K562 (cell line): Measurements from ENCODE around the gene DNAJB2. TPM values are rescaled to one million over a fixed set of nuclear protein-coding genes. Genes with fewer than 3 reads are reported as not detected.

ENCODE experiments used
- AFF1 ChIP-seq, 2 experiments: fragments of 450-650 bp; IDR thresholded peaks; 2 replicates each; pipeline ENCODE4 v1.6.1; 2018; ENCODE audit warnings: mild to moderate bottlenecking in 2 of 2, low read depth in 1 of 2; ENCODE audit not compliant: partially characterized antibody in 2 of 2
- CSDE1 ChIP-seq, 2 experiments: fragments of 450-650 bp; IDR thresholded peaks; 2 replicates each; pipeline ENCODE4 v1.6.1; 2016; ENCODE audit warnings: mild to moderate bottlenecking in 1 of 2
- CTBP1 ChIP-seq: fragments of 450-650 bp; IDR thresholded peaks from 2 replicates; pipeline ENCODE4 v1.6.1; 2016; ENCODE audit warnings: borderline replicate concordance
- CTCF ChIP-seq, 3 experiments: IDR thresholded peaks in 2 of 3; conservative IDR thresholded peaks in 1 of 3; 2 replicates each; pipeline ENCODE4 v1.5.1; 2011 to 2012; ENCODE audit warnings: low read length in 3 of 3, mild to moderate bottlenecking in 3 of 3, control low read depth in 2 of 3, improper control_type of control experiment in 1 of 3, inconsistent platforms in 1 of 3, low read depth in 1 of 3, mixed read lengths in 1 of 3, moderate library complexity in 1 of 3; ENCODE audit not compliant: insufficient read depth in 2 of 3
- DACH1 ChIP-seq: fragments of 450-650 bp; IDR thresholded peaks from 2 replicates; pipeline ENCODE4 v1.6.1; 2018; ENCODE audit not compliant: partially characterized antibody
- DEAF1 ChIP-seq: fragments of 450-650 bp; formaldehyde crosslinking; IDR thresholded peaks from 2 replicates; pipeline ENCODE4 v1.4.0; 2020; ENCODE audit warnings: mild to moderate bottlenecking, moderate library complexity
- FOXP1 ChIP-seq: sonication (generic); formaldehyde crosslinking; IDR thresholded peaks from 2 replicates; pipeline ENCODE4 v1.8.0; 2022; ENCODE audit warnings: mild to moderate bottlenecking, missing genetic modification reagents
- MBD2 ChIP-seq: sonication (generic); IDR thresholded peaks from 2 replicates; pipeline ENCODE4 v1.6.1; 2016; ENCODE audit warnings: low read depth, borderline replicate concordance
- RBFOX2 ChIP-seq: fragments of 200-400 bp; formaldehyde crosslinking; IDR thresholded peaks from 2 replicates; pipeline ENCODE4 v1.6.1; 2017; ENCODE audit warnings: low read depth, mild to moderate bottlenecking, low read length, moderate library complexity
- RBM22 ChIP-seq: fragments of 200-400 bp; formaldehyde crosslinking; IDR thresholded peaks from 2 replicates; pipeline ENCODE4 v1.6.1; 2018; ENCODE audit warnings: low read length, low read depth; ENCODE audit not compliant: poor library complexity, severe bottlenecking
- RCOR1 ChIP-seq, 2 experiments: IDR thresholded peaks; 2 replicates each; pipeline ENCODE4 v1.6.1; 2012; ENCODE audit warnings: low read depth in 2 of 2, low read length in 2 of 2, borderline replicate concordance in 1 of 2, improper control_type of control experiment in 1 of 2
- SMAD4 ChIP-seq: fragments of 250-450 bp; sonication (Bioruptor Pico); conservative IDR thresholded peaks from 2 replicates; pipeline ENCODE4 v1.8.0; 2021; ENCODE audit warnings: inconsistent platforms, mild to moderate bottlenecking, moderate library complexity
- TEAD1 ChIP-seq, 2 experiments: fragments of 450-650 bp in 1 of 2; sonication (generic) in 1 of 2; formaldehyde crosslinking; IDR thresholded peaks; 2 replicates each; pipeline versions ENCODE4 v1.4.0 to v1.8.0; 2020 to 2022; ENCODE audit warnings: mild to moderate bottlenecking in 2 of 2, missing genetic modification reagents in 1 of 2
- ZNF511 ChIP-seq: sonication (generic); formaldehyde crosslinking; IDR thresholded peaks from 2 replicates; pipeline ENCODE4 v1.8.0; 2022; ENCODE audit warnings: mild to moderate bottlenecking, missing genetic modification reagents
- ZNF583 ChIP-seq: fragments of 250-450 bp; sonication (Bioruptor Pico); IDR thresholded peaks from 2 replicates; pipeline ENCODE4 v1.4.0; 2020
- ZNF75A ChIP-seq: fragments of 450-650 bp; formaldehyde crosslinking; IDR thresholded peaks from 2 replicates; pipeline ENCODE4 v1.4.0; 2020; ENCODE audit warnings: mild to moderate bottlenecking
- ZNF778 ChIP-seq: fragments of 450-650 bp; formaldehyde crosslinking; IDR thresholded peaks from 2 replicates; pipeline ENCODE4 v1.4.0; 2020; ENCODE audit warnings: mild to moderate bottlenecking, moderate library complexity
- polyA plus RNA-seq, 8 experiments: library from polyadenylated mRNA; depleted of rRNA in 4 of 8; stranded (reverse) in 5 of 8; unstranded in 3 of 8; fragments of >200 nt; fragmentation: Nextera tagmentation in 2 of 8; fragmentation: Illumina TruSeq in 1 of 8; extraction: Ambion mirVana in 2 of 8; extraction: Trizol in 1 of 8; gene quantifications; 2 replicates each; pipeline versions ENCODE4 v1.2.1 to v1.2.3, GENCODE V29; 2011 to 2014; ENCODE audit warnings: inconsistent platforms in 1 of 8, missing spikeins in 1 of 8
- total RNA-seq, 7 experiments: library from RNA; depleted of rRNA in 6 of 7; stranded (reverse); fragments of >200 nt in 6 of 7; fragmentation: Illumina TruSeq in 2 of 7; extraction: Trizol in 2 of 7; gene quantifications; 2 replicates each; pipeline versions ENCODE4 v1.2.1 to v1.2.3, GENCODE V29; 2011 to 2021; ENCODE audit warnings: low replicate concordance in 1 of 7

The DNAJB2 gene
- total and polyA plus RNA-seq, 9 of the 15 experiments (the other 6 are each of a cell fraction or from before 2014, with no cell fraction given) = 0.08 to 3.0 (median 2.2) TPM; not detected in 1

GRCh38 chr2:219245148-219245898 is 33.8 kb upstream of the DNAJB2 start, which contains the start of the genes GLB1L and STK16 (continued):
- TF ChIP-seq CTCF (IDR thresholded peaks at IDR 0.05 in 2 of 3, conservative IDR thresholded peaks at IDR 0.05 in 1 of 3; ENCODE audit: insufficient read depth in 2 of 3, low read depth in 1 of 3, low read length in 3 of 3) (0 out of 6 replicates have a peak, but pooled peaks of 1 of the 3 experiments have one; percentile 2), RBM22 (peak; percentile 77), MBD2 (0 out of 2 replicates have a peak, but pooled peaks have one; percentile 28), CSDE1 (IDR thresholded peaks at IDR 0.05) (0 out of 4 replicates have a peak, but pooled peaks of 1 of the 2 experiments have one; percentile 23), RCOR1 (IDR thresholded peaks at IDR 0.05; ENCODE audit: borderline replicate concordance in 1 of 2, low read depth in 2 of 2, low read length in 2 of 2) (peak in 1 of 2 experiments; percentile 65; a peak in 2 of 4 replicates), DACH1 (no peak), ZNF511 (peak; percentile 62; the same call in 1 of the 2 replicates), AFF1 (IDR thresholded peaks at IDR 0.05; ENCODE audit: low read depth in 1 of 2, partially characterized antibody in 2 of 2) (no peak), ZNF75A (no peak), SMAD4 (CRISPR knock-in tag) (no peak), CTBP1 (peak; percentile 48; the same call in 1 of the 2 replicates), TEAD1 (CRISPR knock-in tag; IDR thresholded peaks at IDR 0.05) (peak in 1 of 2 experiments; percentile 63; a peak in 2 of 4 replicates), ZNF778 (CRISPR knock-in tag) (no peak), ZNF583 (CRISPR knock-in tag) (no peak), FOXP1 (peak; percentile 55; the same call in 1 of the 2 replicates), DEAF1 (no peak), RBFOX2 (peak; percentile 97)
